BJ (cell line): ENCODE measurements around the gene LAMP5. TPM values are rescaled to one million over a fixed set of nuclear protein-coding genes. Genes with fewer than 3 reads are reported as not detected.

ENCODE experiments used
- CTCF ChIA-PET: fragments of 350-600 bp; formaldehyde crosslinking; extraction: SDS; loops from one replicate; lab custom pipeline; 2021; ENCODE audit warnings: antibody characterized with exemption, inconsistent platforms; lab: Yijun Ruan, JAX
- POLR2A ChIA-PET: fragments of 300-600 bp; sonication (Branson Sonifier 250); formaldehyde crosslinking; extraction: SDS; loops from one replicate; lab custom pipeline; 2021; ENCODE audit warnings: antibody characterized with exemption; lab: Charles Lee
- DNase-seq: peaks from one replicate; pipeline ENCODE4 v3.0.0-alpha.2; 2011; ENCODE audit warnings: low read depth
- H3K27me3 ChIP-seq: 2 replicates; pipeline ENCODE4 v1.6.0; 2011; ENCODE audit warnings: low read length; ENCODE audit not compliant: control insufficient read depth, insufficient read depth
- H3K36me3 ChIP-seq: 2 replicates; pipeline ENCODE4 v1.5.1; 2011; ENCODE audit warnings: low read length; ENCODE audit not compliant: control insufficient read depth, insufficient read depth
- H3K4me3 ChIP-seq: 2 replicates; pipeline ENCODE4 v1.5.1; 2011; ENCODE audit warnings: low read depth, mild to moderate bottlenecking, control low read depth, low read length
- CTCF ChIP-seq: IDR thresholded peaks from 2 replicates; pipeline ENCODE4 v1.5.1; 2011; ENCODE audit warnings: low read depth, mild to moderate bottlenecking, control low read depth, inconsistent platforms, low read length, moderate library complexity; ENCODE audit not compliant: insufficient read depth
- polyA plus RNA-seq: library from polyadenylated mRNA; depleted of rRNA; stranded (reverse); fragments of >200 nt; gene quantifications from 2 replicates; pipeline ENCODE4 v1.2.3, GENCODE V29; 2011

The LAMP5 gene
- polyA plus RNA-seq, 1 experiment: 0.12 TPM

GRCh38 chr20:9576695-9577094 is 62.3 kb downstream of the LAMP5 start:
- Histone ChIP-seq H3K4me3 (no peak overlapping the region), H3K27me3 (no peaks in the 10 kb centered on the region; the same call in 1 of the 2 replicates), H3K36me3 (no peaks in the 10 kb centered on the region)
- ChIA-PET POLR2A (no interaction called here), CTCF (no interaction called here)
- no peak for DNase-seq
- TF ChIP-seq CTCF: no peak

GRCh38 chr20:9577397-9577796 is 63.0 kb downstream of the LAMP5 start:
- POLR2A ChIA-PET: no interaction called here
- Histone ChIP-seq H3K4me3 (no peak overlapping the region), H3K27me3 (no peaks in the 10 kb centered on the region; the same call in 1 of the 2 replicates), H3K36me3 (no peaks in the 10 kb centered on the region)
- CTCF ChIA-PET: no interaction called here
- no peak for TF ChIP-seq CTCF
- no peak for DNase-seq

- ChIA-PET CTCF (interaction anchor here (0.7 kb wide), 1 partner anchor 9 kb away, joined by 7 read pairs; no protein-coding TSS in a partner anchor), POLR2A (no interaction called here)
- no peaks in the 10 kb centered on the region for H3K36me3 ChIP-seq
- TF ChIP-seq CTCF: no peak
- H3K4me3 ChIP-seq: no peak overlapping the region
- DNase-seq: no peak
- no peaks in the 10 kb centered on the region; the same call in 1 of the 2 replicates for H3K27me3 ChIP-seq
Observed at GRCh38 chr20:9578594-9578993, 64.2 kb downstream of the LAMP5 start.
